ENCODE measurements around the gene TYR. TPM values are rescaled to one million over a fixed set of nuclear protein-coding genes. Genes with fewer than 3 reads are reported as not detected.

Gene TYR
- total RNA-seq: not detected in 2 replicates

DNA sequence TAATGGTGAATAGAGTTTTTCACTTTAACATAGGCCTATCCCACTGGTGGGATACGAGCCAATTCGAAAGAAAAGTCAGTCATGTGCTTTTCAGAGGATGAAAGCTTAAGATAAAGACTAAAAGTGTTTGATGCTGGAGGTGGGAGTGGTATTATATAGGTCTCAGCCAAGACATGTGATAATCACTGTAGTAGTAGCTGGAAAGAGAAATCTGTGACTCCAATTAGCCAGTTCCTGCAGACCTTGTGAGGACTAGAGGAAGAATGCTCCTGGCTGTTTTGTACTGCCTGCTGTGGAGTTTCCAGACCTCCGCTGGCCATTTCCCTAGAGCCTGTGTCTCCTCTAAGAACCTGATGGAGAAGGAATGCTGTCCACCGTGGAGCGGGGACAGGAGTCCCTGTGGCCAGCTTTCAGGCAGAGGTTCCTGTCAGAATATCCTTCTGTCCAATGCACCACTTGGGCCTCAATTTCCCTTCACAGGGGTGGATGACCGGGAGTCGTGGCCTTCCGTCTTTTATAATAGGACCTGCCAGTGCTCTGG lies at the start of gene TYR:
Gene TYR (plus strand): TSS at position 185 of the 541 bp plus-strand sequence. CDS start 79 bp downstream, at position 264.

Other genes starting within 250 kb of the TYR start
- 0.04 TPM in 1 of 2 replicates, not detected in the other for gene GRM5, start 111.9 kb upstream of the TYR start, total RNA-seq